ENCODE measurements around the gene XRCC3.

DNA sequence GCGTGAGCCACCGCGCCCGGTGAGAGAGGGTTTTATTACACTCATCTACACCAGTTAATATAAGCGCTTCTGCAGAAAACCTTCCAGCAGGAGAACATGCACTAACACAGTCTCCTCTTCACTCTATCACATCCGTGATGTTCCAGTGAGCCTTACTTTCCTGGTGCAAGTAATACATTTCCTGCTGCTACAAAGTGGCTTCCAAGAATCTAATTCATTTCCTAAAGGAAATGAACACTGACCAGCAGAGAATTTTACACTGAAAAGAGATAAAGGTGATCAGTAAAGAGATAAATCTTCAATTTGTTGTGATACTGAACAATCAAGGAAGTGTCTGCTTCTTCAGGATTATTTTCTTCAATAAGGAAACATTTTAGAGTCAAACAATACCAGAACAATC lies 39.8 kb upstream of the XRCC3 start:
- TF ChIP-seq, protein P1, sequence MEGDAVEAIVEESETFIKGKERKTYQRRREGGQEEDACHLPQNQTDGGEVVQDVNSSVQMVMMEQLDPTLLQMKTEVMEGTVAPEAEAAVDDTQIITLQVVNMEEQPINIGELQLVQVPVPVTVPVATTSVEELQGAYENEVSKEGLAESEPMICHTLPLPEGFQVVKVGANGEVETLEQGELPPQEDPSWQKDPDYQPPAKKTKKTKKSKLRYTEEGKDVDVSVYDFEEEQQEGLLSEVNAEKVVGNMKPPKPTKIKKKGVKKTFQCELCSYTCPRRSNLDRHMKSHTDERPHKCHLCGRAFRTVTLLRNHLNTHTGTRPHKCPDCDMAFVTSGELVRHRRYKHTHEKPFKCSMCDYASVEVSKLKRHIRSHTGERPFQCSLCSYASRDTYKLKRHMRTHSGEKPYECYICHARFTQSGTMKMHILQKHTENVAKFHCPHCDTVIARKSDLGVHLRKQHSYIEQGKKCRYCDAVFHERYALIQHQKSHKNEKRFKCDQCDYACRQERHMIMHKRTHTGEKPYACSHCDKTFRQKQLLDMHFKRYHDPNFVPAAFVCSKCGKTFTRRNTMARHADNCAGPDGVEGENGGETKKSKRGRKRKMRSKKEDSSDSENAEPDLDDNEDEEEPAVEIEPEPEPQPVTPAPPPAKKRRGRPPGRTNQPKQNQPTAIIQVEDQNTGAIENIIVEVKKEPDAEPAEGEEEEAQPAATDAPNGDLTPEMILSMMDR (IDR thresholded peaks at IDR 0.05; ENCODE audit: low read length) = no peak
- TF ChIP-seq EZH2 (IDR thresholded peaks at IDR 0.05; ENCODE audit: borderline replicate concordance, low read length) = no peak
